Ascending aorta (tissue), 2 donors: Measurements from ENCODE around the gene ZDHHC21. TPM values are rescaled to one million over a fixed set of nuclear protein-coding genes. Genes with fewer than 3 reads are reported as not detected.

ENCODE experiments used
- DNase-seq, 2 donors: peaks; one replicate each; pipeline ENCODE4 v3.0.0-alpha.2; 2019; ENCODE audit warnings: low spot score in 2 of 2
- H3K27ac ChIP-seq, 2 donors: fragments of 200-600 bp; sonication (generic); one replicate each; pipeline ENCODE4 v1.5.1; 2016 to 2017; ENCODE audit warnings: mild to moderate bottlenecking in 1 of 2
- H3K27me3 ChIP-seq: fragments of 200-600 bp; sonication (generic); one replicate; pipeline ENCODE4 v1.5.1; 2017
- H3K36me3 ChIP-seq, 2 donors: fragments of 200-600 bp; sonication (generic); one replicate each; pipeline ENCODE4 v1.5.1; 2016
- H3K4me1 ChIP-seq, 2 donors: fragments of 200-600 bp; sonication (generic); one replicate each; pipeline ENCODE4 v1.5.1; 2016 to 2017; ENCODE audit warnings: mild to moderate bottlenecking in 1 of 2
- H3K4me3 ChIP-seq, 2 donors: fragments of 200-600 bp; sonication (generic); one replicate each; pipeline ENCODE4 v1.5.1; 2016 to 2017; ENCODE audit warnings: mild to moderate bottlenecking in 1 of 2
- H3K9me3 ChIP-seq, 2 donors: fragments of 200-600 bp; sonication (generic); one replicate each; pipeline ENCODE4 v1.5.1; 2016
- CTCF ChIP-seq, 3 experiments: fragments of 200-600 bp in 2 of 3; fragments of 450-650 bp in 1 of 3; sonication (generic) in 2 of 3; IDR thresholded peaks; one replicate each; pipeline ENCODE4 v1.5.1; 2016 to 2019; ENCODE audit warnings: antibody characterized with exemption in 3 of 3, mild to moderate bottlenecking in 1 of 3, moderate library complexity in 1 of 3
- intact Hi-C: fragments of 100-400 bp; cut with DNase I; formaldehyde crosslinking; loops from one replicate; pipeline ENCODE4 v1.15.1; 2023
- total RNA-seq: library from RNA; depleted of rRNA; stranded (reverse); fragments of >200 nt; gene quantifications from one replicate; pipeline ENCODE4 v1.1.0, GENCODE V29; 2016

Gene ZDHHC21
- total RNA-seq, 1 donor from 2014 or later = 2.3 TPM

DNA sequence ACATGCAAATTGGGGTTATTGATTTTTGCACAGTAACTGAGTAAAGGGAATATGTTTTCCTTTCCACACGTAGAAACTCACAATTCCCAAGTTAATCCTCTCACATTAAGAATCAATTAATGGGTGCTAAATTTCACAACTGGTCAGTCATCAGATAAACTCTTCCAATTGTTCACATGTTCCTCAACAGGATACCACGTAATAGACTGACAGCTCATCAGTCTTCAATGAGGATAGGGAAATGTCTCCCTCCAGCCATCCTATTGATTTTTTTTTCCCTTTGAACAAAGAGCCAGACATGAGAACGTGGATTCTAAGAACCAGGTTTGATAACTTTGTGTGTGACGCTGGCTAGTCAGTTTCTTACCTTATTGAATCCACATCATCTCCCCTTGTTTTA is 30.1 kb upstream of the ZDHHC21 start:
- no peak for DNase-seq
- intact Hi-C loops = no loop called here
- Histone ChIP-seq H3K27me3 (no peaks in the 10 kb centered on the region), H3K27ac (no peak overlapping the region), H3K36me3 (no peaks in the 10 kb centered on the region), H3K9me3 (no peaks in the 10 kb centered on the region), H3K4me1 (no peaks in the 10 kb centered on the region), H3K4me3 (no peak overlapping the region)
- no peak for TF ChIP-seq CTCF (IDR thresholded peaks at IDR 0.05)

GRCh38 chr9:14722391-14723035 is 29.3 kb upstream of the ZDHHC21 start, which contains the start of gene CER1:
Gene CER1 (minus strand): TSS chr9:14722733. CDS start chr9:14722672, 61 bp downstream.
- no peak within 1 kb of the TSS for H3K27ac ChIP-seq
- TF ChIP-seq CTCF (IDR thresholded peaks at IDR 0.05) = no peak
- H3K27me3 ChIP-seq = no peaks in the 10 kb centered on the region
- no peak within 1 kb of the TSS for H3K4me3 ChIP-seq
- intact Hi-C loops = no loop called here
- no peaks in the 10 kb centered on the region for H3K9me3 ChIP-seq
- H3K4me1 ChIP-seq = no peaks in the 10 kb centered on the region
- DNase-seq = no peak
- H3K36me3 ChIP-seq = no peaks in the 10 kb centered on the region

DNA sequence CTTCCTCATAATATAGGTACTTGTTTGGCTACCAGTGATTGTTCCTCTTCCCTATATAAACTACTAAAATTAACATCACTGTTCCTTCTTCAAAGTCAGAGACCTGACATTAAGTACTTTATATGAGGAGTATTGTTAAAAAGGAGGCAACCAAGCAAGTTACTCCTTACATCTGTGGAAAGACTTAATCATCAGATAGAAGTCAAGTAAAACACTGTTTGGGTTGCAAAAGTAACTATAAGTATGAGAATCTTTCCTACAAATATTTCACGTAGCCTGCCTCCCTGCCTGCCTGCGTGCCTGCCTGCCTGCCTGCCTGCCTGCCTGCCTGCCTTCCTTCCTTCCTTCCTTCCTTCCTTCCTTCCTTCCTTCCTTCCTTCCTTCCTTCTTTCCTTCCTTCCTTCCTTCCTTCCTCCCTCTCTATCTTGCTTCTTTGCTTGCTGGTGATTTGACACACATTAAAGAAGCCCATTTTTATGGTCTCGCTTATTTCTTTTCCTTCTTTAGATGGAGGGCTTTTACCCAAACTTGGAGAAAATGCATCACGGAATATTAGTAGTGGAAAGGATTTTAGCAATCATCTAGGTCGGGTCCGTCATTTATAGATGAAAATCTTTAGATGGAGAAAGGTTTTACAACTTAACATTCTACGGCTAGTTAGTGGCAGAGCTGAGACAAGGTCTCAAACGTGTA is 26.1 kb upstream of the ZDHHC21 start:
- no peaks in the 10 kb centered on the region for H3K27me3 ChIP-seq
- H3K27ac ChIP-seq = no peak overlapping the region
- DNase-seq = no peak
- H3K9me3 ChIP-seq = no peaks in the 10 kb centered on the region
- no peaks in the 10 kb centered on the region for H3K36me3 ChIP-seq
- intact Hi-C loops = no loop called here
- TF ChIP-seq CTCF (IDR thresholded peaks at IDR 0.05) = no peak
- H3K4me1 ChIP-seq = no peaks in the 10 kb centered on the region
- H3K4me3 ChIP-seq = no peak overlapping the region

- Histone ChIP-seq H3K4me1 (no peaks in the 10 kb centered on the region), H3K36me3 (no peaks in the 10 kb centered on the region), H3K27ac (no peak overlapping the region), H3K9me3 (no peaks in the 10 kb centered on the region), H3K27me3 (no peaks in the 10 kb centered on the region), H3K4me3 (no peak overlapping the region)
- intact Hi-C loops = no loop called here
- no peak for TF ChIP-seq CTCF (IDR thresholded peaks at IDR 0.05)
- DNase-seq = no peak
Measured at GRCh38 chr9:14715102-14715501, 21.9 kb upstream of the ZDHHC21 start.

DNA sequence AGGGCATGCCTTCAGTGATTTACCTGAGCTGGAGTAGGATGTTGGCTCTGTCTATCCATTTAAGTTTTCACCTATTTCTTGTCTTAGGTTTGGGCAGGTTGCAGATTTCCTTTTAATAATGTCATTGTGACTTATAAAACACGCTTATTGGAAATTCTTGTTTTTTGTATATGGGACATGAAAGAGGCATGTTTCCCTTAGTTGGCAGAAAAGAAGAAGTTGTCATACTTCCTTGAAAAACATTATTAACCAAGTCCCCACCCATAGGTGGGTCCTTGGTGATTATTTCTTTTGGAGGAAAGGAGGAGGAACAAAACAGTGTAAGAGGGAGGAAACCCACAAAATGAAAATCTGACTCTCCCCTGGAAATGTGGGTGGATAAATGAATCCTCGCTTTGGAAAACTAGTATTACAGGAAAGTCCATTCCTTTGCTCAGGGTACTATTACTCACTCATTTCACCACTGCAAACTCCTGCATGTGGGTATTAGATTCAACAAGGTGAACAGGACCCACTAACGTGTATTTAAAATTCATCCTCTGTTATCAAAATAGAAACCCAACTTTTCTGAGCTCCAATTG is 20.0 kb upstream of the ZDHHC21 start:
- intact Hi-C loops = no loop called here
- Histone ChIP-seq H3K9me3 (peaks cover 0 to 3% of the 10 kb centered on the region in 2 donors), H3K4me1 (no peaks in the 10 kb centered on the region), H3K4me3 (no peak overlapping the region), H3K27ac (no peak overlapping the region), H3K36me3 (no peaks in the 10 kb centered on the region), H3K27me3 (no peaks in the 10 kb centered on the region)
- TF ChIP-seq CTCF (IDR thresholded peaks at IDR 0.05) = no peak
- no peak for DNase-seq
